Right atrium auricular region (tissue), 2 donors: Measurements from ENCODE around the gene CACHD1. TPM values are rescaled to one million over a fixed set of nuclear protein-coding genes. Genes with fewer than 3 reads are reported as not detected.

ENCODE experiments used
- DNase-seq: peaks from one replicate; pipeline ENCODE4 v3.0.0-alpha.2; 2019; ENCODE audit warnings: low spot score
- H3K27ac ChIP-seq, 2 donors: fragments of 200-600 bp; sonication (generic); 1 replicate in 1 of 2; 2 replicates in 1 of 2; pipeline ENCODE4 v1.5.1; 2016 to 2019
- H3K27me3 ChIP-seq, 2 donors: fragments of 200-600 bp; sonication (generic); one replicate each; pipeline versions ENCODE4 v1.5.1 to v1.6.0; 2017 to 2019
- H3K36me3 ChIP-seq: fragments of 200-600 bp; sonication (generic); one replicate; pipeline ENCODE4 v1.5.1; 2016
- H3K4me1 ChIP-seq, 2 donors: fragments of 200-600 bp; sonication (generic); one replicate each; pipeline versions ENCODE4 v1.5.1 to v1.6.0; 2017 to 2019
- H3K4me3 ChIP-seq, 2 donors: fragments of 200-600 bp; sonication (generic); 1 replicate in 1 of 2; 2 replicates in 1 of 2; pipeline ENCODE4 v1.5.1; 2017 to 2019; ENCODE audit warnings: mild to moderate bottlenecking in 1 of 2, moderate library complexity in 1 of 2
- H3K9me3 ChIP-seq, 2 donors: fragments of 200-600 bp; sonication (generic); one replicate each; pipeline ENCODE4 v1.5.1; 2019
- CTCF ChIP-seq, 2 donors: fragments of 200-600 bp; sonication (generic); IDR thresholded peaks; one replicate each; pipeline ENCODE4 v1.5.1; 2019; ENCODE audit warnings: antibody characterized with exemption in 2 of 2
- total RNA-seq, 2 donors: library from RNA; depleted of rRNA; stranded (reverse); fragments of >200 nt; gene quantifications; one replicate each; pipeline ENCODE4 v1.1.0, GENCODE V29; 2016

CACHD1 gene
- total RNA-seq, 2 donors from 2014 or later = 3.1 to 8.5 TPM

GRCh38 chr1:64631346-64632034 is 161.6 kb downstream of the CACHD1 start:
- Histone ChIP-seq H3K9me3 (no peaks in the 10 kb centered on the region), H3K36me3 (no peaks in the 10 kb centered on the region), H3K4me1 (no peaks in the 10 kb centered on the region), H3K4me3 (no peak overlapping the region), H3K27ac (no peak overlapping the region), H3K27me3 (no peaks in the 10 kb centered on the region)
- TF ChIP-seq CTCF (IDR thresholded peaks at IDR 0.05) = no peak
- DNase-seq = no peak

DNA sequence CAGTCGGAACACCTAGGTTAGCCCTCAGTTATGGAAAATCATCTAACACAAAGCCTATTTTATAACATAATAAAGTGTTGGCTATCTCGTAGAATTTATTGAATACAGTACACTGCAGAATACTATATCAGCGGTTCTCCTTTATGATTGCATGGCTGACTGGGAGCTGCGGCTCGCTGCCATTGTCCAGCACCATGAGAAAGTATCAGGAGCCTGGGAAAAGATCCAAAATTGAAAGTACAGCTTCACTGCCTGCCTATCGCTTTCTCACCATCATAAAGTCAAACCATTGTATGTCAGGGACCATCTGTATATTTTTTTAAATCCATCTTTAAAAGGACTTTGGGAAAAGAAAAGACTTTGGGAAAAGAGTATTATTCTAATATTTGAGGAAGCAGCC is 163.0 kb downstream of the CACHD1 start:
- no peak for DNase-seq
- Histone ChIP-seq H3K4me3 (no peak overlapping the region), H3K27ac (no peak overlapping the region), H3K27me3 (no peaks in the 10 kb centered on the region), H3K9me3 (no peaks in the 10 kb centered on the region), H3K36me3 (no peaks in the 10 kb centered on the region), H3K4me1 (no peaks in the 10 kb centered on the region)
- no peak for TF ChIP-seq CTCF (IDR thresholded peaks at IDR 0.05)

- no peak overlapping the region for H3K4me3 ChIP-seq
- H3K36me3 ChIP-seq = no peaks in the 10 kb centered on the region
- no peak overlapping the region for H3K27ac ChIP-seq
- no peaks in the 10 kb centered on the region for H3K4me1 ChIP-seq
- H3K27me3 ChIP-seq = no peaks in the 10 kb centered on the region
- no peaks in the 10 kb centered on the region for H3K9me3 ChIP-seq
- no peak for DNase-seq
- TF ChIP-seq CTCF (IDR thresholded peaks at IDR 0.05) = no peak
Measured at GRCh38 chr1:64645735-64646134, 175.8 kb downstream of the CACHD1 start.

GRCh38 chr1:64650411-64650810 is 180.5 kb downstream of the CACHD1 start:
- DNase-seq = no peak
- H3K4me1 ChIP-seq = no peaks in the 10 kb centered on the region
- H3K9me3 ChIP-seq = no peaks in the 10 kb centered on the region
- TF ChIP-seq CTCF (IDR thresholded peaks at IDR 0.05) = no peak
- no peak overlapping the region for H3K27ac ChIP-seq
- H3K4me3 ChIP-seq = no peak overlapping the region
- H3K27me3 ChIP-seq = no peaks in the 10 kb centered on the region
- no peaks in the 10 kb centered on the region for H3K36me3 ChIP-seq

DNA sequence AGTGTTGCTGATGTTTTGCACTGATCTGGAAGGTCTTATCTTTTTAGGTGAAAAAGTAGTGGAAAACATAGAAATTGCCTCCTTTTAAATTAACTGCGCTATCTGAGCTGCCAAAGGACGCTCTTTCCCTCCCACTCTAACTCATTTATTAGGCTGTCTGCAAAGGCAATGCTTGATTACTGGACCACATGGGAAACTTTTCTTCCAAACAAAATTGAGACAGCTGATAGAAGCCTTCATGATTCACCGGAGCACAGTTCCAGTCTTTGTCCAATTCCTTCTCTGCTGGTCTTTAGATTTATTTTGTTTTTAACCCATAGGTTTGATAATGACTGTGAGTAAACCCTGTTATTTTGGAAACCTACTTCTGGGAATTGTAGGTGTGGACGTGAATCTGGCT is 181.9 kb downstream of the CACHD1 start:
- Histone ChIP-seq H3K9me3 (no peaks in the 10 kb centered on the region), H3K27me3 (no peaks in the 10 kb centered on the region), H3K36me3 (no peaks in the 10 kb centered on the region), H3K4me1 (no peaks in the 10 kb centered on the region), H3K27ac (no peak overlapping the region), H3K4me3 (no peak overlapping the region)
- DNase-seq = no peak
- TF ChIP-seq CTCF (IDR thresholded peaks at IDR 0.05) = no peak

DNA sequence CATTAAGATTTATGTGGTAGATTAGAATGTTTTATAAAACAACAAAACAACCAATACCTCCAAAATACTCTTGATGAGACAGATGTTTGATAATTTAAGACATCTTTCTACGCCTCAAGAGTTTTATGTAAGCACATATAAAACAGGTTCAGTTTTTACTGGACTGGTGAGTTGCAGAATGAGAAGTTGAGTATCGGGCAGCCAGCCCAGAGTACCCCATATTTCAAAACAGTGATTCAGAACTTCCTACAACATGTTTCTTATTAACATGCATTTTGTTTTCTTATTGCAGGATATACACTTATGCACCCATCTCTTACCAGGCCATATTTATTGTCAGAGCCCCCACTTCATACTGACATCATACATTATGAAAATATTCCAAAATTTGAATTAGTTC is 183.5 kb downstream of the CACHD1 start:
- DNase-seq = no peak
- no peaks in the 10 kb centered on the region for H3K36me3 ChIP-seq
- TF ChIP-seq CTCF (IDR thresholded peaks at IDR 0.05) = no peak

More for the DNA sequence above, 183.5 kb downstream of the CACHD1 start:
- H3K9me3 ChIP-seq = no peaks in the 10 kb centered on the region
- no peaks in the 10 kb centered on the region for H3K27me3 ChIP-seq
- H3K4me1 ChIP-seq = no peaks in the 10 kb centered on the region
- H3K4me3 ChIP-seq = no peak overlapping the region
- no peak overlapping the region for H3K27ac ChIP-seq
